GM12892 (cell line): ENCODE results near the gene SIGLEC7.
A peak's percentile ranks its signal among the peaks of the same experiment; 100 is the strongest.
"Not testable (repeated sequence)": the region's sequence is repeated elsewhere in the genome, so short reads cannot be mapped to it uniquely, and the experiment has no call there.

Experiments
- DNase-seq: peaks from one replicate; pipeline ENCODE4 v3.0.0; 2011; ENCODE audit not compliant: insufficient read length
- FAIRE-seq: peaks from 2 replicates; lab custom pipeline; 2011; peaks lifted over from hg19 to GRCh38; lab: Jason Lieb, UNC
- POLR2A ChIP-seq: IDR thresholded peaks from 2 replicates; pipeline ENCODE4 v1.6.1; 2011; ENCODE audit warnings: low read depth, low read length, control low read depth
- POLR2AphosphoS5 ChIP-seq: IDR thresholded peaks from 2 replicates; pipeline ENCODE4 v1.6.1; 2011; ENCODE audit warnings: low read depth, low read length, control low read depth
- TAF1 ChIP-seq: IDR thresholded peaks from 2 replicates; pipeline ENCODE4 v1.6.1; 2011; ENCODE audit warnings: low read depth, mild to moderate bottlenecking, control low read depth, low read length, borderline replicate concordance

The SIGLEC7 gene

DNA sequence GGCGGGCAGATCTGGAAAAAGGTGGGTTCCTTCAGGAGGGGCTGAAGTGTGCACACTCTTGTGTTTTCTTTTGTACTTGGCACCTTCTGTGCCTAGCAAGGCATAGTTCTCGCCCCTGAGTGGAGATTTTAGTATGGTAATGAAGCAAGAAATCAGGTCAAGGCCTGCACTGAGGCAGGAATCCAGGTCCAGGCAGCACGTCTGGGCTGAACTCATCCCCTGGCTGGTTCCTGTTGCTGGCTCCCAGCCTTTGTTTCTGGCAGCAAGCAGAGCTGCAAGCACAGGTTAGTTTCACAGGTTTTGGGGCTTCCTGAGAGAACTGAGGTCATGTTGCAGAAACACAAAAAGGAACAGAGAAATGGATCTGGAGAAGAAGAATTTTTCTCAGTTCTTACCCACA lies 21.2 kb downstream of the SIGLEC7 start:
- no peak for FAIRE-seq
- no peak for DNase-seq
- TF ChIP-seq POLR2A (no peak), POLR2AphosphoS5 (no peak)

- FAIRE-seq (no peak), DNase-seq (no peak)
- no peak for TF ChIP-seq POLR2A
- no peak for TF ChIP-seq POLR2AphosphoS5
- no peak for TF ChIP-seq TAF1
These were observed 22.1 kb downstream of the SIGLEC7 start for GRCh38 chr19:51164215-51164614.

- DNase-seq (no peak), FAIRE-seq (peak; percentile 54)
- TF ChIP-seq POLR2A = no peak
- no peak for TF ChIP-seq TAF1
- TF ChIP-seq POLR2AphosphoS5 = no peak
These were observed 24.9 kb downstream of the SIGLEC7 start for GRCh38 chr19:51166846-51167490.

GRCh38 chr19:51168564-51169282 lies 26.6 kb downstream of the SIGLEC7 start:
- FAIRE-seq = no peak
- DNase-seq = no peak
- TF ChIP-seq POLR2AphosphoS5 (no peak), TAF1 (no peak), POLR2A (no peak)

DNA sequence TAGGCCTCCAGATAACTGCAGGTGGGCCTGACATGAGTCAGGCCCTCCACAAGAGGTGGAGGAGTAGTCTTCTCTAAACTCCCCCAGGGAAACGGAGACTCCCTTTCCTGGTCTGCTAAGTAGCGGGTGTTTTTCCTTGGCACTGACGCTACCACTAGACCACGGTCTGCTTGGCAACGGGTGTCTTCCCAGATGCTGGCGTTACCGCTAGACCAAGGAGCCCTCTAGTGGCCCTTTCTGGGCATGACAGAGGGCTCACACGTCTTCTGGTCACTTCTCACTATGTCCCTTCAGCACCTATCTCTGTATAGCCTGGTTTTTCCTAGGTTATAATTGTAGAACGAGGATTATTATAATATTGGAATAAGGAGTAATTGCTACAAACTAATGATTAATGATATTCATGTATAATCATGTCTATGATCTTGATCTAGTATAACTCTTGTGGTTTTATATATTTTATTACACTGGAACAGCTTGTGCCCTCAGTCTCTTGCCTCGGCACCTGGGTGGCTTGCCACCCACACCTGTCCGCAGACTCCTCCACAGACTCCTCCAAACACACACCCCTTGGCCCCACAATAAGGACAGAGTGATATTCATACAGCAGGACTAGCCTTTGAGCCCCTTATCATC lies 27.3 kb downstream of the SIGLEC7 start:
- peak; percentile 92 for FAIRE-seq
- DNase-seq = not testable (repeated sequence)

DNA sequence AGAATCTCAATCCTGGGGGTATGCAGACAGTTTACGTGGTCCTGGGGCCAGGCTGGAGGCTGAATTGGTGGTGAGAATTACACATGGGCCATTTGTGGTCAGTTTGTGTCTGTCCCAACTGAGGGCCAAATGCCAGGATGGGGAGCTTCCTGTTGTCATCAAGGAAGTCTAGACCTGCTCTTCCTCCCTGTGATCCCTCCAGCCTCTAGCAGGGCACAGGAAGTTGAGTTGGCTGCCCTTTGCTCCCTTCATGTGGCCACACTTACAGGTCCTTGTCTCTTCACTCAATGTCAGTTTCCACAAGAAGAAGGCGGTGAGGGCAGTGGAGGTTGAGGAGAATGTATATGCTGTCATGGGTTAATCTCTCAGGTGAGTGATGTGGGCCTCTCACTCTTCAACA lies 30.1 kb downstream of the SIGLEC7 start:
- TF ChIP-seq POLR2AphosphoS5 = no peak
- no peak for TF ChIP-seq POLR2A
- no peak for TF ChIP-seq TAF1
- DNase-seq = no peak
- FAIRE-seq = no peak

GRCh38 chr19:51173681-51174080 lies 31.6 kb downstream of the SIGLEC7 start:
- TF ChIP-seq POLR2AphosphoS5 = no peak
- TF ChIP-seq POLR2A = no peak
- no peak for TF ChIP-seq TAF1
- DNase-seq (no peak), FAIRE-seq (no peak)

GRCh38 chr19:51179256-51179655 lies 37.2 kb downstream of the SIGLEC7 start:
- FAIRE-seq (no peak), DNase-seq (no peak)
- TF ChIP-seq TAF1 = no peak

GRCh38 chr19:51181377-51181912 lies 39.3 kb downstream of the SIGLEC7 start:
- DNase-seq (no peak), FAIRE-seq (no peak)
- TF ChIP-seq POLR2AphosphoS5 (no peak), TAF1 (no peak), POLR2A (no peak)

DNA sequence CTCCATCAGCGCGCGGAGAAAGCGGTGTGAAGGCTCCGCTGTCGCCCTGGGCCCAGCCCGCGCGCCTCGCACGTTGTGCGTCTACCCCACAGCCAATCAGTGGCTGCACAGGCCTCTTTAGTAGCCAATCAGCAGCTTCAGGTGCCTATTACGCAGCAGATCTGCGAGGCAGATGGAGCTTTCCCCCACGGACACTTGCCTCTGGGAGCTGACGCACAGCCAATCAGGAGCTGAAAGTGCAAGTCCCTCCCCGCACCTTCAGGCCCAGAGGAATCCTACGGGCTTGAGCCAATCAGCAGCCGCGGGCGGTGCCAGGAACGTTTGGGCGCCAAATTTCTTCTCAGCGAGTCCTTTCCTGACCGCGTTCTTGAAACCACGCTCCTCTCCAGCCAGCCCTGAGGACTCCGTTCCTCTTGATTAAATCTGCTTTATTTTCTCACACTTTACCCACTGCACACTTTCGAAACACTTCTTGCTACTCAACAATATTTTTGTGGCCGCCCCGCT lies 39.9 kb downstream of the SIGLEC7 start:
- FAIRE-seq = no peak

DNA sequence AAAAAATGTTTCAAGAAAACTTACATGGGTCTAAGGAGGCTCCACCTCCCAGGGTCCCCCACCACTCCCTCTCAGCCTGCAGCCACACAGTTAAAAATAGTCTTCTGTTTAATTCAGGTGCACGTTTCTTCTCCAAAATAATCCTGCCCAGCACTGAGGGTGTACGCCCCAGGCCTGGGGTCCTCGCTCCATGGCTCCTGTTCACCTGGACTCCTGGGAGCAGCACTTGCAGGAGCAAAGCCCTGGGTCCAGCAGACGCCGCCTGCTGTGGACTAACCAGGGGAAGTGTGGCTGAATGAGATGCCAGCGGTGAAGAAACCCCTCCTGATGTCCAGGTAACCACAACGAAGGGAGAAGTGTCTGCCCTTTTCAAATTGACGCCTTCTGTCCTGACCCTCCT lies 41.5 kb downstream of the SIGLEC7 start:
- no peak for FAIRE-seq
- TF ChIP-seq TAF1 = no peak
- TF ChIP-seq POLR2AphosphoS5 = no peak
- TF ChIP-seq POLR2A = no peak

More for the DNA sequence above, 39.9 kb downstream of the SIGLEC7 start:
- no peak for DNase-seq
- no peak for TF ChIP-seq TAF1
- no peak for TF ChIP-seq POLR2AphosphoS5
- no peak for TF ChIP-seq POLR2A

More for the DNA sequence above, 41.5 kb downstream of the SIGLEC7 start:
- no peak for DNase-seq
